ENCODE measurements around the gene BRF1. TPM values are rescaled to one million over a fixed set of nuclear protein-coding genes. Genes with fewer than 3 reads are reported as not detected.
"Not testable (repeated sequence)": the region's sequence is repeated elsewhere in the genome, so short reads cannot be mapped to it uniquely, and the experiment has no call there.

The BRF1 gene
- total RNA-seq (2014; rRNA removed; shearing (Covaris generic); ENCODE audit: low replicate concordance): 21.0 and 25.0 TPM in 2 replicates

GRCh38 chr14:105300542-105301102 is at the start of gene BRF1:
Gene BRF1, minus strand, starts transcription at chr14:105301001. Its CDS starts 372 bp downstream, at chr14:105300629.
- Histone ChIP-seq H3K9me3 (no peaks in the 10 kb centered on the region), H3K36me3 (no peaks in the 10 kb centered on the region), H3K4me3 (peak within 1 kb of the TSS; percentile 69), H3K27me3 (no peaks in the 10 kb centered on the region)
- peak; percentile 90 for DNase-seq

GRCh38 chr14:105349992-105350391 is 49.2 kb upstream of the BRF1 start:
- no peak for DNase-seq
- H3K27me3 ChIP-seq: no peaks in the 10 kb centered on the region
- H3K9me3 ChIP-seq: no peaks in the 10 kb centered on the region
- H3K4me3 ChIP-seq: no peak overlapping the region
- no peaks in the 10 kb centered on the region for H3K36me3 ChIP-seq

- H3K36me3 ChIP-seq: no peaks in the 10 kb centered on the region
- DNase-seq: no peak
- H3K4me3 ChIP-seq: no peak overlapping the region
- no peaks in the 10 kb centered on the region for H3K9me3 ChIP-seq
- no peaks in the 10 kb centered on the region for H3K27me3 ChIP-seq
Measured at GRCh38 chr14:105348945-105349699, 48.3 kb upstream of the BRF1 start.

- no peak for DNase-seq
- Histone ChIP-seq H3K36me3 (no peaks in the 10 kb centered on the region), H3K27me3 (no peaks in the 10 kb centered on the region), H3K9me3 (no peaks in the 10 kb centered on the region), H3K4me3 (no peak overlapping the region)
Measured at GRCh38 chr14:105348169-105348944, 47.6 kb upstream of the BRF1 start.

- DNase-seq: no peak
- Histone ChIP-seq H3K27me3 (no peaks in the 10 kb centered on the region), H3K9me3 (no peaks in the 10 kb centered on the region), H3K4me3 (no peak overlapping the region), H3K36me3 (no peaks in the 10 kb centered on the region)
Measured at GRCh38 chr14:105347587-105347968, 46.8 kb upstream of the BRF1 start.

GRCh38 chr14:105346876-105347586 is 46.2 kb upstream of the BRF1 start:
- H3K9me3 ChIP-seq: no peaks in the 10 kb centered on the region
- no peak overlapping the region for H3K4me3 ChIP-seq
- no peaks in the 10 kb centered on the region for H3K36me3 ChIP-seq
- DNase-seq: no peak
- no peaks in the 10 kb centered on the region for H3K27me3 ChIP-seq

- no peaks in the 10 kb centered on the region for H3K36me3 ChIP-seq
- H3K9me3 ChIP-seq: no peaks in the 10 kb centered on the region
- no peaks in the 10 kb centered on the region for H3K27me3 ChIP-seq
- no peak overlapping the region for H3K4me3 ChIP-seq
- DNase-seq: no peak
Measured at GRCh38 chr14:105346200-105346533, 45.4 kb upstream of the BRF1 start.

GRCh38 chr14:105343194-105343593 is 42.4 kb upstream of the BRF1 start:
- Histone ChIP-seq H3K9me3 (no peaks in the 10 kb centered on the region), H3K4me3 (no peak overlapping the region), H3K27me3 (no peaks in the 10 kb centered on the region), H3K36me3 (no peaks in the 10 kb centered on the region)
- no peak for DNase-seq

- no peaks in the 10 kb centered on the region for H3K9me3 ChIP-seq
- no peak overlapping the region for H3K4me3 ChIP-seq
- no peaks in the 10 kb centered on the region for H3K27me3 ChIP-seq
- no peak for DNase-seq
- H3K36me3 ChIP-seq: no peaks in the 10 kb centered on the region
Measured at GRCh38 chr14:105340821-105341733, 40.3 kb upstream of the BRF1 start.

- Histone ChIP-seq H3K36me3 (no peaks in the 10 kb centered on the region), H3K9me3 (no peaks in the 10 kb centered on the region), H3K27me3 (no peaks in the 10 kb centered on the region), H3K4me3 (no peak overlapping the region)
- no peak for DNase-seq
Measured at GRCh38 chr14:105337966-105338741, 37.4 kb upstream of the BRF1 start.

GRCh38 chr14:105337433-105337832 is 36.6 kb upstream of the BRF1 start:
- no peak overlapping the region for H3K4me3 ChIP-seq
- DNase-seq: no peak
- H3K36me3 ChIP-seq: no peaks in the 10 kb centered on the region
- H3K9me3 ChIP-seq: no peaks in the 10 kb centered on the region
- no peaks in the 10 kb centered on the region for H3K27me3 ChIP-seq

GRCh38 chr14:105336477-105337287 is 35.9 kb upstream of the BRF1 start:
- Histone ChIP-seq H3K27me3 (no peaks in the 10 kb centered on the region), H3K4me3 (no peak overlapping the region), H3K9me3 (no peaks in the 10 kb centered on the region), H3K36me3 (no peaks in the 10 kb centered on the region)
- no peak for DNase-seq

GRCh38 chr14:105335735-105336476 is 35.1 kb upstream of the BRF1 start:
- Histone ChIP-seq H3K4me3 (no peak overlapping the region), H3K27me3 (no peaks in the 10 kb centered on the region), H3K9me3 (no peaks in the 10 kb centered on the region), H3K36me3 (no peaks in the 10 kb centered on the region)
- no peak for DNase-seq

GRCh38 chr14:105335231-105335542 is 34.4 kb upstream of the BRF1 start:
- not testable (repeated sequence) for H3K36me3 ChIP-seq, DNase-seq, H3K27me3 ChIP-seq, H3K9me3 ChIP-seq, H3K4me3 ChIP-seq
